NCI-H510A (cell line): Measurements from ENCODE around the gene MTHFSD.

Source experiments
- DNase-seq: peaks from one replicate; lab custom pipeline; 2025; lab: John Stamatoyannopoulos, UW

MTHFSD gene

GRCh38 chr16:86514481-86515376 is 40.3 kb downstream of the MTHFSD start:
- no peak for DNase-seq

DNA sequence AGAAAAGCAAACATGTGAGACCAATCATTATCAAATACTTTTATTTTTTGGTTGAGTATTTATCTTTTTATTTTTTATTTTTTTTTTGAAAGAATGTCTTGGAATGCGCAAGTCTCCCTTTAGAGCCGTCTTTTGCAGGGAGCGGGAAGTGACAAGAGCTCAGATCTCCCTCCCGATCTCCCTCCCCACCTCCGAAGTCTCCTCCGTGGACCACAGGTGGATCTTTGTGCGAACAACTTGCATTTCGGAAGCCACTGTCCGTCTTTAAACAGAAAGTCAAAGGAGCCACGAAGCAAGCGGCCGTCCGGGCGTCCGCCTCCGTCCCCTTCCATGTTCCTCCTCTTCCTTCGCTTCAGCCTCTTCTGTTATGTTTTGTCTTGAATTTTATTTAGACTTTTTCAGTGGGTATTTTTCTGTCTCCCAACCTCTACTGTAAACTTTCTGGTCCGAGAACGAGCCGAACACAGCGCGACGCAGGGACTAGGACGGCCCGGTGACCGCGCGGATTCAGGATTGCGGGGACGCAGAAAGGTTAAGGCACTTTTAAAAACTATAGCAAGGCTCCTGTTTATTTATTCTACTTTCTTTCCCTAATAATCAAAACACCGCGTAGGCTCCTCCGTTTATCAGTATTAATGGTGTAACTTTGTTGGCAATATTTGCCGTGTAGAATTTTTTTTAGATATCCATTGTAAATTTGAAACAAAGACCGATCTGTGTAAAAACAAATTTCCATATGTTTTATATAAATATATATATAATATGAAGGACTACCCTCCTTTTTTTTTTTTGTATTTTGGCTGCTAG is 41.4 kb downstream of the MTHFSD start:
- no peak for DNase-seq

GRCh38 chr16:86512860-86513470 is 42.1 kb downstream of the MTHFSD start:
- DNase-seq: no peak

DNA sequence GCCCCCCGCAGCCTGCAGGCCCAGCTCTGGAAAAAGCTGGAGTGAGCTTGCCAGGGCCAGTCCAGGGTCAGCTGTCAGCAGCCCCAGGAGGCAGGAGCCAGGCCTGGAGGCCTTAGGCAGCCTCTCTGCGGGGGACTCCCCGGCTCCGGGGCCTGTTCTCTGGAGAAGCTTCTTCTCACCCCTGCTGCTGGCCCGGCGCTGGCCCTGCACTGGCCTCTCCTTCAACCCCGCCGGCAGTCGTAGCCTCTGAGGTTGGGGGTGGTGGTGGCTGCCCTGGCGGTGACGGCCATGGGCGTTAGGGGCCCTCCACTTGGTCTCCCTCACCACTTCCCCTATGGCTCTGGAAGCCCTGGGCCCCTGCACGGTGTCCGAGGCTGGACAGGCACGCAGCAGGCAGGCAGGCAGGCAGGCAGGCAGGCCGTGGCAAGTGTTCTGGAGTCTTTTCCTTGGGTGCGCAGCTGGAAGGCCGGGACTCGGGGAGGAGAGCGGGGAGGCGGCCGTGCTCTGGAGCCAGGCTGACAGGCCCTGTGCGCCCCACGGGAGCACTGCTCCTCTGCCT is 42.7 kb downstream of the MTHFSD start:
- DNase-seq: no peak

GRCh38 chr16:86511317-86512161 is 43.5 kb downstream of the MTHFSD start:
- no peak for DNase-seq

GRCh38 chr16:86510465-86511261 is 44.4 kb downstream of the MTHFSD start, which contains the start of gene FOXF1:
Gene FOXF1, plus strand, starts transcription at chr16:86510527. Its CDS starts 43 bp downstream, at chr16:86510570.
- DNase-seq: no peak

GRCh38 chr16:86509759-86510464 is 45.1 kb downstream of the MTHFSD start:
- DNase-seq: no peak

GRCh38 chr16:86508947-86509758 is 45.9 kb downstream of the MTHFSD start:
- no peak for DNase-seq

DNA sequence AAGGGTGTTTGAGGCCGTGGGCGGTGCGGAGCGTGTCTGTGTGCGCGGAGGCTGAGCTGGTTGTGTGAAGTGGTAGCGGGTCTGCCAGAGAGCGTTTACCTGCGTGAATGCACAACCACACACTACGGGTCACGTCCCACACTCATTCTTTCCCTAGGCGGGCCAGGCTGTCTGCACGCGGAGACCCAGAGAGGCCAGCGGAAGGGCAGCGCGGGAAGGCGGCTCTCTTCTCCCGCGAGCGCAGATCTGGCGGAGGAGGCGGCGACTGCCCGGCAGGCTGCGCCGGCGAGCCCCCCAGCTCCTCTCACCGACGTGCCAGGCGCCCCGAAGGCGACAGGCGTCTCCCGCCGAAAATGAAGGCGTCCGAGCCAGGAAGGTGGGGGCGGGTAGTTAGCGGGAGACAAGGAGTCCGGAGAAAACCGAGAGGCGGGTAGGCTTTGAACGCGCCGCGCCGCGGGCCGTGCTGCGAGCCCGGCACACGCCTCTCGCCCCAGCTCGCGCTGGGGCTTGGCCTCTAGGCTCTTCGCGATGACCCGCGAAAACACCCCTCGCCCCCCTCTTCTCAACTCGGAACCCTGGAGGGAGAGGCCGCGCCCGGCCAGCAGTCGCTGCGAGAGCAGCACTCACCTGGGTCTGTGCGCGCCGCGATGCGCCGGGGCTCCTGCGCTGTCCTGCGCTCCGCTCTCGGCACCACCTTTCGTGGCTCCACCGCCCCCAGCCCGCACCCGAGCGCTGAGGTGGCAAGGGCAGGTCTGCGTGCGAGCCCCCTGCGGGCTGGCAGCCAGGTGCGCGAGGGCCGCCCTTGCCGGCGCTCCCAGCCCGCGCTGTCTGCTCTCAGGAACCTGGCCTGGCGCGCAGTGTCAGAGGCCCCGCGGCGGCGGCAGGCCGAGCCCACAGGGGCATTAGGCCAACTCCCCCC is 46.7 kb downstream of the MTHFSD start:
- no peak for DNase-seq

DNA sequence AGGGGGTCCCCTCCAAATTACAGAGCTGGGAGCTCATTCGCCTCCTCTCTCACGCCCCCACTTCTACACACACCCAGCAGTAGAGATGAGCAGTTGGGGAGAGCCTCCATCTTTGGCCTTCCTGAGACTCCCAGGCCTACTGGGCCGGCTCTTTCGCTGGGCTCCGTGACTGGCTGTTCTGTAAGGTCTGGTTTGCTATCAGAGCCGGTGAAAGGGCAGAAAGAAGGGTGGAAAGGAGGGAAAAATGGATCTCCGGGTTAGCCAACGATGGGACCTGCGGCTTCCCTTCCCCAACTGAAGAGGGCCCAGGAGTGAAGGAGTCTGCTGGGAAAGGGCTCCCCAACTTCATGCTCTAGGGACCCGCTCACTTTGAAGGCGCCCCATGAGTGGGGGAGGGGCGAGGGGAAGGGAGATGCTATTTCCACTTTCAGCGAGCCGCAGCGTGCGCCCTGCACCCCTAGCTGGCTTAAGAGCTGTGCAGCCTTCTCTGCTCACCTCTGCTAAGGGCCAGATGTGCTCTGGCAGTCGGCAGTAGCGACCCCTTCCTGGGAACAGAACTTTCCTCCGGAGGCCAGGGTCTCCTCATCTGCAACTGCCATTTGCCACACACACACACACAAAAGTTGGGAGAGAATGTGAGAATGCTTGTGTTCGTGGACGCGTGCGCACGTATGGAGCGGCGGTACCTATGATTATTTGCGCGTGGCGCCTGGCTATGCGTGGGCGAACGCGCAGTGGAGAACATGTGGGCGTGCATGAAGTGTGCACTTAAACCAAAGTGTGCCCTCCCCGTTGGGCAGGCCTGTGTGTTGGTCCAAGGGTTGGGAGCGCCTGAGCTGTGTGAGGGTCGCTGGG is 47.6 kb downstream of the MTHFSD start:
- no peak for DNase-seq

DNA sequence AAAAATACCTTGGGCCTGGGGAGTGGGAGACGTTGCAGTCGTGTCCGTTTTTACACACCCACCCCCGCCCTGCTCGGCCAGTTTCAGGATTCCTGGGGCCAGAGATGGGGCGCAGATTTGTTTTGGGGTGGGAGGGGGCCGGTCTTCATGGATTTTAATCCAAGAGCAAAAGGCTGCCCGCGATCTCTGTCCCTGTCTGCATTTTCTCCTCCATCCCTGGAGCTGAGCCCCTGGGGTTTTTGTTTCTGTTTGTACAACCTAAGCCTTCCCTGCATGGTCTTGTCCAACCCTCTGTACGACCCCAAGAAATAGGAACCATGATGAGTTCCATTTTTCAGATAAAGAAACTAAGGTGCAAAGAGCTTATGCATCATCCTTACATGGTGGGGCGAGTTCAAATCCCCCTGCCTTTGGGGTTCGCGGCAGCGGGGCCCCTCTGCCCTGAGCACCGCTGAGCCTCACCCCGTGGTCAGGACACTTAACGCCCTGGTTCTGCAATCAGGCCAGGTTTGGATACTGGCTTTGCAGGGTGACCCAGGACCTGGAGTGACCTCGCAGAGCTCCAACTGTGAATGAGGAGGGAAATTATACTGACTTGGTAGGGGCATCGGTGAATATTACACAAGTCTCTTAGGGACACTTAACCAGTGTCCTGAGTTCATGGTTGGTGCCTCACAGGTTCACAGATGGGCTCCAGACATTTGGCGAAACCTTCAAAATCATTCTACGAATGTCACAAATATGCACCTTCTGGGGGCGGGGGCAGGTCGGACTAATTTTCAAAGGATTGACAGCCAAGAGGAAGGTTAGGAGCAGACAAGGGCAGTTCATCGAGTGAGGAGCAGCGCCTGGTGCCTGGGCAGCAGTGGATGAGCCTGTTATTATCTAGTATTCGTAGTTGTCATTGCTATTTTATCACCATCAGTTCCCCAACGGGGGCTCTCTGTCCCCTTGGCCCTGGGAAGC is 48.9 kb downstream of the MTHFSD start:
- no peak for DNase-seq

GRCh38 chr16:86505185-86505898 is 49.7 kb downstream of the MTHFSD start:
- no peak for DNase-seq

DNA sequence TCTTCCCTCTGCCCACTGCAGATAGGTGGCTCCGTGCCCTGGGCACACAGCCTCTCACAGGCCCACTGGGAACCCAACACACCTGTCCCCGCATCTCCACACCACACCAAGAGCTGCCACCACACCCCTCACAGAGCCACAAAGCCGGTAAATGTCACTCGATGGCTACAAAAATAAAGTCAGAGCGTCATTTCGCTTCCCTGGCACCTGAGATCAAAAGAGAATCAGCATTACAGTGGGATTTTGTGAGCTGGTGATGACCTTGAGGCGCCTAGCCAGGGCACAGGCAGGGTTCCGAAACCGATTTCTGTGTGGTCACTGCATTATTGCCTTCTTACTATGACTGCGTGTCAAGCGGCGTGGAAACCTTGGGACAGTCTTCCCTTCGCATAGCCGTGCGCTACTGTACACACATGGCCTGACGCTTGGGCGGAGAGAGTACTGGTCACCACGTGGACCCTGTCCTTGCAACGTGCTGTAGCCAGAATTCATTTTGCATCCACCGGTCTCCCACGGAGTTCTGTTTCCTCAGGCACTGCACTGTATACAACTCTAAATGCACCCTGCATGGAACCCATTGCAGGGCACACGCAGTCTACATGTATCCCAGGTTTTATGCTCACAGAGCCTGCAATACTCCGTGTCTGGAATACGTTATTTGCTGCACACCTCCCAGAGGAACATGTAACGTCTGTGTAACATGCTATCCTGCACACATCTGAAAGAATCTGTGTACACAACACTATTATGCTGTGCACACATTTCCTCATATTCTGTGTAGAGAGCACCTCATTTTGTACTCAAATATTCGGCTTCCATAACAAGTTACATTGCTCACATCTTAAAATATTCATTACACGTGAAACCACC is 50.5 kb downstream of the MTHFSD start:
- no peak for DNase-seq

DNA sequence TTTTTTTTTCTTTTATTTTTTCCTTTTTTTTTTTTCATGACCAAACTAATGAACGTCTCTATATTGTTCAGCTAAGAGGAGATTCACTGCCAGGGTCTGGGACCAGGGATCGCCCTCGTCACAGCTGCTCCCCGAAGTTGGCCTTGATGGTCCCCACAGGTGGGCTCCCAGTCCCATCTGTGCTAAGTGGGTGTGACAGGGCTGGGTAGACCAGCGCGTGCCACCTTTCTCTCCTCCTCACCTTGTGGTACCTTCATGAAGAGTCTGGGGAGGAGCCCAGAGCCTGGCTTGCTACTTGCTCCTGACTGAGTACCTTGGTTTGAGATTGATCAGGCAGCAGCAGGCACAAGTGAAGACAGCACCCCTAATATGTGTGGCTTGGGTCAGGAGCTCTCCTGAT is 51.2 kb downstream of the MTHFSD start:
- DNase-seq: no peak
